ENCODE results near the gene ECM2. TPM values are rescaled to one million over a fixed set of nuclear protein-coding genes. Genes with fewer than 3 reads are reported as not detected.

Gene ECM2
- polyA plus RNA-seq, 1 experiment = 1.9 TPM

GRCh38 chr9:92563116-92564100 is 27.6 kb upstream of the ECM2 start:
- CTCF ChIA-PET = interaction anchor here (0.5 kb wide), 1 partner anchor 155 kb away, joined by 3 read pairs; no protein-coding TSS in a partner anchor
- no peak for DNase-seq (ENCODE audit: low read depth)
- POLR2A ChIA-PET = no interaction called here
- Histone ChIP-seq H3K27me3 (ENCODE audit: control insufficient read depth, insufficient read depth, low read length) (no peaks in the 10 kb centered on the region), H3K4me3 (ENCODE audit: low read depth, low read length) (no peak overlapping the region), H3K36me3 (ENCODE audit: control insufficient read depth, insufficient read depth, low read length) (no peaks in the 10 kb centered on the region)
- TF ChIP-seq, protein P1, sequence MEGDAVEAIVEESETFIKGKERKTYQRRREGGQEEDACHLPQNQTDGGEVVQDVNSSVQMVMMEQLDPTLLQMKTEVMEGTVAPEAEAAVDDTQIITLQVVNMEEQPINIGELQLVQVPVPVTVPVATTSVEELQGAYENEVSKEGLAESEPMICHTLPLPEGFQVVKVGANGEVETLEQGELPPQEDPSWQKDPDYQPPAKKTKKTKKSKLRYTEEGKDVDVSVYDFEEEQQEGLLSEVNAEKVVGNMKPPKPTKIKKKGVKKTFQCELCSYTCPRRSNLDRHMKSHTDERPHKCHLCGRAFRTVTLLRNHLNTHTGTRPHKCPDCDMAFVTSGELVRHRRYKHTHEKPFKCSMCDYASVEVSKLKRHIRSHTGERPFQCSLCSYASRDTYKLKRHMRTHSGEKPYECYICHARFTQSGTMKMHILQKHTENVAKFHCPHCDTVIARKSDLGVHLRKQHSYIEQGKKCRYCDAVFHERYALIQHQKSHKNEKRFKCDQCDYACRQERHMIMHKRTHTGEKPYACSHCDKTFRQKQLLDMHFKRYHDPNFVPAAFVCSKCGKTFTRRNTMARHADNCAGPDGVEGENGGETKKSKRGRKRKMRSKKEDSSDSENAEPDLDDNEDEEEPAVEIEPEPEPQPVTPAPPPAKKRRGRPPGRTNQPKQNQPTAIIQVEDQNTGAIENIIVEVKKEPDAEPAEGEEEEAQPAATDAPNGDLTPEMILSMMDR (IDR thresholded peaks at IDR 0.05; ENCODE audit: insufficient read depth, low read depth, low read length) = no peak

GRCh38 chr9:92562461-92562967 is 26.7 kb upstream of the ECM2 start:
- TF ChIP-seq, protein P1 (IDR thresholded peaks at IDR 0.05; ENCODE audit: insufficient read depth, low read depth, low read length) = no peak
- Histone ChIP-seq H3K36me3 (ENCODE audit: control insufficient read depth, insufficient read depth, low read length) (no peaks in the 10 kb centered on the region), H3K4me3 (ENCODE audit: low read depth, low read length) (no peak overlapping the region), H3K27me3 (ENCODE audit: control insufficient read depth, insufficient read depth, low read length) (no peaks in the 10 kb centered on the region)
- peak; percentile 73 for DNase-seq (ENCODE audit: low read depth)
- POLR2A ChIA-PET = no interaction called here
- CTCF ChIA-PET = no interaction called here

DNA sequence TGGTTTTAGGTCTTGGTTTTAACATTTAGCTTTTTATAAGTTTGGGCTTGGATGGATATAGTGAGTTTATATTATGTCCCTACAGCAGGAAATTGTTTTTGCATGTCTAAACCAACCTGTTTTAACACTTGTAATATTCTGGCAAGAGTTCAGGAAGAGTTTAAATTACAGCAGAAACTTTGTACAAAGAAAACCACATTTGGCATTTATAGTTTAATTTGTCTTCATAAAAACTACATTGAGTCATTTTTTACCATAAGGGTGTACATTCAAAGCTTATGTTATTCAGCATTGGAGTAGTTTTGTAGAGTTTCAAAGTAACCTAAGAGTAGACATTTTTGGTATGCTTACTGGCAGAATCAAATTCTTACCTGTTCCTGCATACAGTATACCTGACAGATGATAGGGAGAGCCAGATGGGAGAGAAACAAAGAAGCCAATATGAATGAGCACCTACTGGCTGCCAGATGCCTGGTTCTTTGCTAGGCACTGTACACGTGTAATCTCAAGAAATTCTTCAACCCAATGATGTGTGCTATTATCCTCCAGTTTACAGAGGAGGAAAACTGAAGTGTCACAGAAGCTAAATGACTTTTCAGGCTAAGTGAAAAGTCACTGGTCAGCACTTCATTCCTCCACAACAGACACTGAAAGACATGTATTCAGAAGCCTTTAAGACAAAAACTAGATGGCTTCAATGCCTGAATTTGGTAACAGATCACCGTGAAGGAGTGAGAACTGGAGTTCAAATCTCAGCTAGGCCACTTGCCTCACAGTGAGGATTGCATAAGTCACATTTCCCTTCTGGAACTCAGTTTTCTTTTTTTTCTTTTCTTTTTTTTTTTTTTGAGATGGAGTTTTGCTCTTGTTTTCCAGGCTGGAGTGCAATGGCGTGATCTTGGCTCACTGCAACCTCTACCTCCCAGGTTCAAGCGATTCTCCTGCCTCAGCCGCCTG is 25.9 kb upstream of the ECM2 start:
- H3K27me3 ChIP-seq (ENCODE audit: control insufficient read depth, insufficient read depth, low read length) = no peaks in the 10 kb centered on the region
- CTCF ChIA-PET = no interaction called here
- no peak for DNase-seq (ENCODE audit: low read depth)
- POLR2A ChIA-PET = interaction anchor here (0.6 kb wide), 1 partner anchor 237 kb away, joined by 3 read pairs; the partner anchor contains the start of gene NOL8
- TF ChIP-seq, protein P1 (IDR thresholded peaks at IDR 0.05; ENCODE audit: insufficient read depth, low read depth, low read length) = no peak
- no peaks in the 10 kb centered on the region for H3K36me3 ChIP-seq (ENCODE audit: control insufficient read depth, insufficient read depth, low read length)
- no peak overlapping the region for H3K4me3 ChIP-seq (ENCODE audit: low read depth, low read length)

DNA sequence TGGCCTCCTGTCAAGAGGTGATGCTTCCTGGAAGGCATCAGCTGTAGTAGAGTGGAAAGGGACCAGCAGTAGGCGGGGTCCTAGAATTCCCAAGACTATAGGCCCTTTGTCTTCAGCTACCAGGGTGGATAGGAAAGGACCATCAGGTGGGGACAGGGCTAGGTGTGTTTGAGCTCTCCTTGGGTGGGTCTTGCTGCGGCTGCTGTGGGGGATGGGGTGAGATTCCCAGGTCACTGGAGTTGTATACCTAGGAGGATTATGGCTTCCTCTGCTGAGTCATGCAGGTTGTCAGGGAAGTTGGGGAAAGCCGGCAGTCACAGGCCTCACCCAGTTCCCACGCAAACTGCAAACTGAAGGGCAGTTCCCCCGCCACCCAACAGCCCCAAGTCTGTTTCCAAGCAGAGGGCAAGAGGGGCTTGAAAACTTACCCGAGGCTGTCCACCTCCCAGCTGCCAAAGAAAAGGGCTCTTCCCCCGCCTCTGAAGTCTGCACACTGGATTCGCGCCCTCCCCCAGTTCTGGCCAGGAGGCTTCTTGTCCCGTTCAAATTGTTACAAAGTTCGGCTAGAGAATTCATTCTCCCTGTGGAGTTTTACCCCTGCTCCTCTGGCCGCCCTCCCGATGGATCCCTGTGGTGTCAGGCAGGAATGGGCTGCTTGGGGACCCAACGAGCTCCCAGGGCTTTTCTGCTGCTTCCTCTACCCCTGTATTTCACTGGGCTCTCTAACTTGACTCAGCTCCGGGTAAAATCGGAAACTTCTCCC is 23.0 kb upstream of the ECM2 start:
- H3K36me3 ChIP-seq (ENCODE audit: control insufficient read depth, insufficient read depth, low read length) = no peaks in the 10 kb centered on the region
- no peak for DNase-seq (ENCODE audit: low read depth)
- no peaks in the 10 kb centered on the region for H3K27me3 ChIP-seq (ENCODE audit: control insufficient read depth, insufficient read depth, low read length)
- POLR2A ChIA-PET = interaction anchor here (0.6 kb wide), 1 partner anchor 30 kb away, joined by 3 read pairs; no protein-coding TSS in a partner anchor
- TF ChIP-seq, protein P1 (IDR thresholded peaks at IDR 0.05; ENCODE audit: insufficient read depth, low read depth, low read length) = no peak
- no peak overlapping the region for H3K4me3 ChIP-seq (ENCODE audit: low read depth, low read length)
- CTCF ChIA-PET = interaction anchor here (1.4 kb wide), 1 partner anchor 11 kb away, joined by 4 read pairs; no protein-coding TSS in a partner anchor

Measured in BJ (cell line).